ENCODE measurements around the gene JADE2.

DNA sequence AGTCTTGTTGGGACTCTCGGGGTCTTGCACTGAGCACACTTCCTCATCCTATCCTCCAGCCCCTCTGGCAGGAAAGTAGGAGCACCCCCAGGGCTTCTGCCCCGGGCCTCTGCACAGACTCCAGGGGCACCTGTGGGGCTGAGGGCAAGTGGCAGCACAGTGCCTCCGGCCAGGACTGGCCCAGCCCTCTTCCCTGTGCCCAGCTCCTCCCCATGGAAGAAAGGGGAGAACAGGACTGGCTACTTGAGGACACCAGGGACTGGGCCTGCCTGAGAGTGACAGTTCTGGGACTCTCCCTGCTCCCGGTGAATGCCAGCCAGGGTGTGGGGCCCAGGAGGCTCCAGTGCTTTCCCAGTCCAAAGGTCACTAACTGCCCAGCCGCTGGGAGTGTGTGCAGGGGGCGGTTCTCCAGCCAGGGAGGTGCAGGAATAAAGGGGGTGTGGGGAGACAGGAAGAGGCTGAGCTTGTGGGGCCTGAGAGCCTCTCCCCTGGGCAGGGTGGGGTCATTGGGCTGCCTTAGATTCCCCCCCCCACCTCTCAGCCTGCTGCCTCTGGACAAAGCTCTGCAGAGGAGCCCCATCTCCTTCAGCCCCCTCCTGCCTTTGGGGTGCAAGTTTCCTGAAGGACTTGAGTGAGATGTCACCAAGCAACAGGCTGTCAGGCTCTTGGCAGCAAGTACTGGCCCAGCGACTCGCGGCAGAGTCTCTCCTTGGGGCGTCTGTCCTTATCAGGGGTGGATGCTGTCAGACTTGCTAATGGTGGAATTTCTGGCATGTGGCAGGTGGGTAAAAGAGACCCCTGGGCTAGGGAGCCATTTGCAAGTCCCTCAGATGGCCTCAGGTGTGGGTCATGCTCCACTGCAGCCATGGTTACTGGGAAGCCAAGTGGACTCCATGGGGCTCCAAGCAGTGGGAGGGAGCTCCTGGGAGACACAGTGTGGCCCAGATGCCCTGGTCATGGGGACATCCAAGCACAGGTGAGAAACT, 19.1 kb upstream of the JADE2 start:
- TF ChIP-seq, protein P1, sequence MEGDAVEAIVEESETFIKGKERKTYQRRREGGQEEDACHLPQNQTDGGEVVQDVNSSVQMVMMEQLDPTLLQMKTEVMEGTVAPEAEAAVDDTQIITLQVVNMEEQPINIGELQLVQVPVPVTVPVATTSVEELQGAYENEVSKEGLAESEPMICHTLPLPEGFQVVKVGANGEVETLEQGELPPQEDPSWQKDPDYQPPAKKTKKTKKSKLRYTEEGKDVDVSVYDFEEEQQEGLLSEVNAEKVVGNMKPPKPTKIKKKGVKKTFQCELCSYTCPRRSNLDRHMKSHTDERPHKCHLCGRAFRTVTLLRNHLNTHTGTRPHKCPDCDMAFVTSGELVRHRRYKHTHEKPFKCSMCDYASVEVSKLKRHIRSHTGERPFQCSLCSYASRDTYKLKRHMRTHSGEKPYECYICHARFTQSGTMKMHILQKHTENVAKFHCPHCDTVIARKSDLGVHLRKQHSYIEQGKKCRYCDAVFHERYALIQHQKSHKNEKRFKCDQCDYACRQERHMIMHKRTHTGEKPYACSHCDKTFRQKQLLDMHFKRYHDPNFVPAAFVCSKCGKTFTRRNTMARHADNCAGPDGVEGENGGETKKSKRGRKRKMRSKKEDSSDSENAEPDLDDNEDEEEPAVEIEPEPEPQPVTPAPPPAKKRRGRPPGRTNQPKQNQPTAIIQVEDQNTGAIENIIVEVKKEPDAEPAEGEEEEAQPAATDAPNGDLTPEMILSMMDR (IDR thresholded peaks at IDR 0.05; ENCODE audit: low read depth, low read length) = no peak
- no peak for TF ChIP-seq POLR2A (IDR thresholded peaks at IDR 0.05; ENCODE audit: extremely low read depth, insufficient read length)

Data from NB4 (cell line).